ENCODE data around the gene CST7.

The CST7 gene

DNA sequence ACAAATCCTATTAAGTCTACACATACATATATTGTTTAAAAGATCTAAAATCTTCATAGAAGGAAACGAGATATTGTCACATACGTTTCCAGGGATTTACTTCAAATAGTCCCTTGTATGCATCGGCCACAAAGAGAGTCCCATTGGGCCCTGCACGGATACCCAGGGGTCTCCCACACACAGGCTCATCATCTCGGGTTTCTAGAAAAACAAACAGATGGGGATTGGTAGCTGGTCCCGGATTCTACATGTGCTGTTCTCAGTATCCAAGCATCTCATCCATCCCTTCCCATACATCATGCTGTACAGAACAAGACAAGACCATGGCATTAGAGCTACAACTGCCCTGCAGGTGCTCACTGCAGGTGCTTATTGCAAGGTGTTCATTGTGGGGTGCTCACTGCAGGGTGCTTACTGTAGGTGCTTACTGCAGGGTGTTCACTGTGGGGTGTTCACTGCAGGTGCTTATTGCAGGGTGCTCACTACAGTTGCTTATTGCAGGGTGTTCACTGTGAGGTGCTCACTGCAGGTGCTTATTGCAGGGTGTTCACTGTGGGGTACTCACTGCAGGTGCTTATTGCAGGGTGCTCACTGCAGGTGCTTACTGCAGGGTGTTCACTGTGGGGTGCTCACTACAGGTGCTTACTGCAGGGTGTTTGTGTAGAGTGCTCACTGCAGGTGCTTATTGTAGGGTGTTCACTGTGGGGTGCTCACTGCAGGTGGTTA, 22.5 kb downstream of the CST7 start:
- H3K9me3 ChIP-seq (ENCODE audit: severe bottlenecking), result no peaks in the 10 kb centered on the region
- H3K4me3 ChIP-seq (ENCODE audit: low read depth, low read length), result no peak overlapping the region
- DNase-seq, result no peak
- TF ChIP-seq, protein P1, sequence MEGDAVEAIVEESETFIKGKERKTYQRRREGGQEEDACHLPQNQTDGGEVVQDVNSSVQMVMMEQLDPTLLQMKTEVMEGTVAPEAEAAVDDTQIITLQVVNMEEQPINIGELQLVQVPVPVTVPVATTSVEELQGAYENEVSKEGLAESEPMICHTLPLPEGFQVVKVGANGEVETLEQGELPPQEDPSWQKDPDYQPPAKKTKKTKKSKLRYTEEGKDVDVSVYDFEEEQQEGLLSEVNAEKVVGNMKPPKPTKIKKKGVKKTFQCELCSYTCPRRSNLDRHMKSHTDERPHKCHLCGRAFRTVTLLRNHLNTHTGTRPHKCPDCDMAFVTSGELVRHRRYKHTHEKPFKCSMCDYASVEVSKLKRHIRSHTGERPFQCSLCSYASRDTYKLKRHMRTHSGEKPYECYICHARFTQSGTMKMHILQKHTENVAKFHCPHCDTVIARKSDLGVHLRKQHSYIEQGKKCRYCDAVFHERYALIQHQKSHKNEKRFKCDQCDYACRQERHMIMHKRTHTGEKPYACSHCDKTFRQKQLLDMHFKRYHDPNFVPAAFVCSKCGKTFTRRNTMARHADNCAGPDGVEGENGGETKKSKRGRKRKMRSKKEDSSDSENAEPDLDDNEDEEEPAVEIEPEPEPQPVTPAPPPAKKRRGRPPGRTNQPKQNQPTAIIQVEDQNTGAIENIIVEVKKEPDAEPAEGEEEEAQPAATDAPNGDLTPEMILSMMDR (IDR thresholded peaks at IDR 0.05; ENCODE audit: low read depth, low read length), result no peak
- H3K36me3 ChIP-seq, result peaks cover 81% of the 10 kb centered on the region
- H3K27me3 ChIP-seq (ENCODE audit: insufficient read depth, low read depth, severe bottlenecking), result no peaks in the 10 kb centered on the region
- no peak overlapping the region for H3K27ac ChIP-seq

DNA sequence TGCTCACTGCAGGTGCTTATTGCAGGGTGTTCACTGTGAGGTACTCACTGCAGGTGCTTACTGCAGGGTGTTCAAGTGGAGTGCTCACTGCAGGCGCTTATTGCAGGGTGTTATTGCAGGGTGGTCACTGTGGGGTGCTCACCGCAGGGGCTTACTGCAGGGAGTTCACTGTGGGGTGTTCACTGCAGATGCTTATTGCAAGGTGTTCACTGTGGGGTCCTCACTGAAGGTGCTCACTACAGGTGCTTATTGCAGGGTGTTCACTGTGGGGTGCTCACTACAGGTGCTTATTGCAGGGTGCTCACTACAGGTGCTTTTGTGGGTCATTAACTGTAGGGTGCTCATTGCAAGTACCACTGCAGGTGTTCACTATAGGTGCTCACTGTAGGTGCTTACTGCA, 23.3 kb downstream of the CST7 start:
- Histone ChIP-seq H3K36me3 (peaks cover 83% of the 10 kb centered on the region), H3K27ac (no peak overlapping the region), H3K27me3 (ENCODE audit: insufficient read depth, low read depth, severe bottlenecking) (no peaks in the 10 kb centered on the region), H3K9me3 (ENCODE audit: severe bottlenecking) (no peaks in the 10 kb centered on the region), H3K4me3 (ENCODE audit: low read depth, low read length) (no peak overlapping the region)
- no peak for DNase-seq
- TF ChIP-seq, protein P1 (IDR thresholded peaks at IDR 0.05; ENCODE audit: low read depth, low read length), result no peak

DNA sequence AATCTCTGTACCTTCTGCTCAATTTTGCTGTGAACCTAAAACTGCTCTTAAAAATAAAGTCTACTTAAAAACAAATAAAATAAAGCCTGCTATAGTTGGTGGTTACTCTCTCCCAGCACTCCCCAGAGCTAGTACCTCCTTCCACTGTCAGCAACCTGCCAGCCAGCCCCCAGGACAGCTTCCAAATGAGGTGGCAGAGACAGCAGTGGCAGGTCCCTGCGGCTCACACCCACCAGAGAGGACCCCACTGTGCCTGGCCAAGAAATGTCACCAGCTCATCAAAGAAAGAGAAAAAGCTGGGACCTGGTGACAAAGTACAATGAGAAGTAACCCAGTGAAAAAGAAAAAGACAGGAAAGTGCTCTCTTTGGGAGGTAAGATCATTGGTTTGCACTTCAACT, 28.3 kb downstream of the CST7 start:
- Histone ChIP-seq H3K9me3 (ENCODE audit: severe bottlenecking) (no peaks in the 10 kb centered on the region), H3K36me3 (peaks cover 87% of the 10 kb centered on the region), H3K27me3 (ENCODE audit: insufficient read depth, low read depth, severe bottlenecking) (no peaks in the 10 kb centered on the region), H3K4me3 (ENCODE audit: low read depth, low read length) (no peak overlapping the region), H3K27ac (no peak overlapping the region)
- DNase-seq, result no peak
- TF ChIP-seq, protein P1 (IDR thresholded peaks at IDR 0.05; ENCODE audit: low read depth, low read length), result no peak

DNA sequence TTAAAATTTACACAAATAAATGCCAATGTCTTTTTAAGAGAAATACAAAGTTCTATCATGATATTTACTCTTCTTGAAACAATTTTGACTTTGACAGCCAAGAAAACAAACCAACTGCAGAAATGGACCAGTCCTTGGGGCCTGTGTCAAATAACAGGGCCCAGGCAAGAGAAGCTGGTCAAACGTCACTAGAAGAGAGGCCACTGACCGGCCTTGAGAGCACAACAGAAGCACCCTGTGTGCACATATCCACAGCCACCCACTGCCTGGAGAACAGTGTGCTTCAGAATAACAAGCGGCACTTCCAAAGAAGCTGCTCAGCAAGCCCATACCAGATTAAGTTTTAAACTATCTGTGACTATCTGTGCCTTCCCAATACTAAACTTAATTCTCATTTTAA, 28.7 kb downstream of the CST7 start:
- DNase-seq, result no peak
- no peaks in the 10 kb centered on the region for H3K9me3 ChIP-seq (ENCODE audit: severe bottlenecking)
- no peak overlapping the region for H3K4me3 ChIP-seq (ENCODE audit: low read depth, low read length)
- no peak overlapping the region for H3K27ac ChIP-seq
- H3K36me3 ChIP-seq, result peaks cover 86% of the 10 kb centered on the region
- TF ChIP-seq, protein P1 (IDR thresholded peaks at IDR 0.05; ENCODE audit: low read depth, low read length), result no peak
- H3K27me3 ChIP-seq (ENCODE audit: insufficient read depth, low read depth, severe bottlenecking), result no peaks in the 10 kb centered on the region

DNA sequence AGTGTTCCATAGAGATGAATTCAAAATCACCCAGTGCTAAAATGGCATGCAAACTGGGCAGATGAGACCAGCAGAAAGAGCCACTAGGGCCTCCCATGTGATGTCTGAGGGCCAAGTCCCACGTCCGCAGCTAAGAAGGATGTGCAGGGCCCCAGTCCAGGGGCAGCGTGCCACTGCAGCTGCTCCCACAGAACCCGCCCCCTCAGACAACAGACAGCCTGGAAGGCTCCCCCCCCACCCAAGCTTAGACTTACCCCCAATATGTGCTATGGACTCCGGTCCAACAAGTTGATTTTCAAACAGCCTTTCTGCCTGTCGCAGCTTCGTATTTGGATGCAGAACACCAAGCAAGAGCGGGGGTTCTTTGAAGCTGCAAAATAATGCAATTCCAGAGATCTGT, 29.4 kb downstream of the CST7 start:
- no peak for DNase-seq
- Histone ChIP-seq H3K27ac (no peak overlapping the region), H3K27me3 (ENCODE audit: insufficient read depth, low read depth, severe bottlenecking) (no peaks in the 10 kb centered on the region), H3K36me3 (peaks cover 86% of the 10 kb centered on the region), H3K9me3 (ENCODE audit: severe bottlenecking) (no peaks in the 10 kb centered on the region), H3K4me3 (ENCODE audit: low read depth, low read length) (no peak overlapping the region)
- TF ChIP-seq, protein P1 (IDR thresholded peaks at IDR 0.05; ENCODE audit: low read depth, low read length), result no peak

All from WERI-Rb-1 (cell line).